NCI-H446 treated with DMSO at 0.1 percent for 48 hours (cell line): Measurements from ENCODE around the gene CD160.
"Not testable (repeated sequence)": the region's sequence is repeated elsewhere in the genome, so short reads cannot be mapped to it uniquely, and the experiment has no call there.

ENCODE experiments used
- DNase-seq: peaks from one replicate; lab custom pipeline; 2025; lab: John Stamatoyannopoulos, UW

Gene CD160

DNA sequence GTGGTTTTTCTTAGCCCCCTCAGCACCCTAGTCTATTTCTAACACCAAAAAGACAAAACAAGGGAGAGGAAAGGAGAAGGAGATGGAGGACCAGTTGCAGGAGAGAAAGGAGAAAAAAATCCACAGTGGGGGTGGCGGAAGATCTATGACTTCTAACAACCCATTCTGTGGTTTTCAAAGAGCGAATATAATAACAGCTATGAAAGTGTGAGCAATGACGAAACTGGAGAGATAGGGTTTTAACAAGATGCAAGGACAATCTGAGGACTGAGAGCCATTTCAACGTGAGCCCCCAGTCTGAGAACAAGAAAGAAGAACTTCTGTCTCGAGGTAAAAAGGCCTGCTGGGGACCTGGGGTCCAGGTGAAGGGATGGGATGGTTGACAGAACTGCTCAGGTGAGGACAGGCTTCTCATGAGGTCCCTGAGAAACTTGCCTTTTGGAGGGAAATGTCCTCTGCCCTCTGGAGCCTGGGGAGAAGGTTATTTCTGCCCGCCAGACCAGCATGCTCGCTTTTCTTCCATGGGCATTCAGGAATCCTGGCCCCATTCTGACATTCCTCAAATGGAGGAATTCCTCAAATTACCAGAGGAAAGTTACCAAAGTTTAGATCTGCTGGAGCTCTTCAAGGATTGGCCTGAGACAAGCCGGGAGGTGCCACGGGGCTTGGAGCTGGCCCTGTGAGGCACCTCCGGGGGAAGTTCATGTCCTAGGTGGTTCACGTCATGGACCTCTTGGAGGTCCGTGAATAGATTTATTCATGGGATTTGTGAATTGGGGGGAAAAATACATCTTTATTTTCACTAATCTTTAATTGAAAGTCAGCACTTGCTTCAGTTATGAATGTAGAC lies at the start of gene CD160:
Gene CD160 (plus strand): TSS at position 270 of the 850 bp plus-strand sequence. CDS start 8,829 bp downstream, outside the sequence.
- DNase-seq, result no peak

DNA sequence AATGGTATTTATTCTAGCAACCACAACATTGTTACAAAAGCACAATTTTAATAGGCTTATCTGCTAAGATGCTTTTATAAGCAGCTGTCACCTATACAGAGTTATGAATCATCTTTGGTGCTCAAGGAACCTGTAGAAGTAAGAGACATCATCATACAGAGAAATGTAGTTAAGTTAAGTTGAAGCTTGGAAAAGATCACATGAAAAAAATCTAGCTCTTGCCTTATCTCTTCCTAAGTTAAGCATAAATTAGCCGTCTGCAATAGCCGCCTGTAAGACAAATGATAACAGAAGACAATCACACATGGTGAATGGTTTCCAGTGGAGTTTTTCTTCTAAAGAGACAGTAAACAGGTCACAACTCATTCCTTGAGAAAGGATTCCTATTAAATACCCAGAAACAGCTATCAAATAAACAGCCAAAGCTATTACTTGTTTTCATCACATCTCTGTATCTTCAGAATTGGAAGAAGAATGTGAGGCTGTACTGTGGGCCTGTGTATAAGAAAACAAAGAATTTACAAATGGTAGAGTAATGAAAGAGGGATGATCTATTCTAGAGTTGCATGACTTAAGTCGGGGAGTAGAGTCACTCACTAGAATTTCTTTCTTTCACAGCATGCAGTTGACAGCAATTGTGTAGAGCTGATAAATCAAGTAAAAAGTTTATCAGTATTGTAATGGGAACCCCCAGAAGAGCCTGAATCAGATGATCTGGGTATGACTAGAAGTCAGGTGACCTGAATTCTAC lies 48.1 kb upstream of the CD160 start:
- not testable (repeated sequence) for DNase-seq

DNA sequence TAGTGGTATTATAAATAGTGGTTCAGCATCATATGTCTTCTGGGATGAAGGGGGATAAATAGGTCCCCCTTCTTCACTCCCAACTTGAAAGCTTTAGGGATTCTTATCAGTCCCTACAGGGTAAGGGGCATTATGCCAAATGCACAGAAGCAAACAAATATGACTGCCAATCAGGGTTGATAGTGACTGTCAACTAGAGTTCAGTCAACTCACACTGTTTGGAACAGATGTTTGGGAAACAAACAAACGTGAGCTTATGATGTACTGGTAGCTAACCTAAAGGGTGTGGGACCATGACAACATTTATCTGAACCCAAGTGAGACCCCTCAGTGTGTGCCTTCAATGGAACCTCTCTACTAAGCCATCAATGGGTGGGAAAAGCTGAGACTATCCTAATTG lies 46.1 kb upstream of the CD160 start:
- not testable (repeated sequence) for DNase-seq

DNA sequence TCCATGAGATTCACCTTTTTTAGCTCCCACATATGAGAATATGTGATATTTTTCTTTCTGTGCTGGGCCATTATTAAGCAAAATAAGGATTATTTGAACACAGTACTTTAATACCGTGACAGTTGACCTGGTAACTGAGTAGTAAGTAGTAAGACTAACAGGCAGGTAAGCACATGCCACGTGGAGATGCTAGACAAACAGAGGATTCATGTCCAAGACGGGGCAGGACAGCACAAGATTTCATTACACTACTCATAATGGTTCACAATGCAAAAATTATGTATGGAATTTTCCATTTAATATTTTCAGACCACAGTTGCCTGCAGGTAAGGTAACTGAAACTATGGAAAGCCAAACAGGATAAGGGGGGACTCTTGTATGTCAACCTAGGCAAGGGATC lies 34.4 kb upstream of the CD160 start:
- not testable (repeated sequence) for DNase-seq

- not testable (repeated sequence) for DNase-seq
Observed at GRCh38 chr1:145686078-145686477, 33.2 kb upstream of the CD160 start.

DNA sequence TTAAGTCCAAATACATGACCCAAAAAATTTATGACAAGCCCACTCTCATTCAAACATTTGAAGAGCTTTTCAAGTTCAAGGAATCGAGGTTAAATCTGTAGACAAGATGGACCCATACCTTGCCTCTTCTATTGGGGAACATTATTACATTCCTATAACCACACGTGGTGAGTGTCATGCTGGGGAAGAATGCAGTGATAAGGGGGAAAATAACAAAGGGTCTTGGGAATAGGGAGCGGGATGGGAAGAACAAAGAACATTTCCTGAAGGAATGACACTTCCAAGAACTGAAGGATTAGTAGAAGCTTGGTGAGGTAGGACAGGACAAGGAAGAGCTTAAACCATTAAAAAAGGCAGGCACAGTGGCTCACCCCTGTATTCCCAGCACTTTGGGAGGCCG lies 31.0 kb upstream of the CD160 start:
- no peak for DNase-seq

- DNase-seq, result no peak
Observed at GRCh38 chr1:145688924-145689323, 30.4 kb upstream of the CD160 start.

DNA sequence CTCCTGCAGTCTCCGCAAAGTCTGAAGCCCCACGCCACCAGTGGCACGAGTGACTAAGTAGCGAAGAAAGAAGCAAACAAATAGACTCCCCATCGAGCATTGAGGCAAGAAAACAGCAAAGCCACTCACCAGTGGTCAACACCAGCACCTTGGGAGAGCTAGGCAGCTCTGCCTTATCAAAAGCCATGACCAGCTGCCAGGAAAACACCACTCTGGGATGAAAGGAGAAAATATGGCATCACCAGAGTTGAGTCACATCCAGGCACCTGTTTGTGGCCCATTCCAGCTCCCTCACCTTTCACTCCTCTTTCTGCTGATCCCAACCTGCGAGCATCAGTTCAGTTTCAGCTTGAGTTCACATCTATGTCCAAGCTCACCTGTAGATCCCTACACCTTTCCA lies 29.4 kb upstream of the CD160 start:
- no peak for DNase-seq

- DNase-seq, result peak; percentile 6
Observed at GRCh38 chr1:145690587-145691558, 28.4 kb upstream of the CD160 start.

DNA sequence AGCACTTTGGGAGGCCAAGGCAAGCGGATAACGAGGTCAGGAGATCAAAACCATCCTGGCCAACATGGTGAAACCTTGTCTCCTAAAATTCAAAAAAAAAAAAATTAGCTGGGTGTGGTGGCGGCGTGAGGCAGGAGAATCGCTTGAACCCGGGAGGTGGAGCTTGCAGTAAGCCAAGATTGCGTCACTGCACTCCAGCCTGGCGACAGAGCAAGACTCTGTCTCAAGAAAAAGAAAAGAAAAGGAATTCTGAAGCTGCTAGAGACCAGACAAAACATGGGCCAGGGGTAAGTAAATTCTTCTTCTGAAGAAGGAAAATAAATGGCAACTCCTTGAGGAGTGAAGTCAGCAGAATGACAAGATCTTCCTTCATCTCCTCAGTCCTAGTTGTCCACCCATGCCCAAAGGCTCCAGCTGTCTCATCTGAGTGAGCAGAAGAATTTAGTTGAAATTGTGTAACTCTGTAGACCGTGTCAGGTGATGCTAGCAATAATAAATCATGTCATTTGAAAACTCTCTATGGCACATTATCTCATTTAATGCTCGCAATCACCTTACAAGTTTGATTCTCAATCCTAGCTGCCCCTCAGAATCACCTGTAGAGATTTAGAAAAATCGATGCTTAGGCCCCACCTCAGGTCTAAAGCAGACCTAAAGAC lies 26.4 kb upstream of the CD160 start:
- no peak for DNase-seq

- no peak for DNase-seq
Observed at GRCh38 chr1:145695821-145696629, 23.3 kb upstream of the CD160 start.

DNA sequence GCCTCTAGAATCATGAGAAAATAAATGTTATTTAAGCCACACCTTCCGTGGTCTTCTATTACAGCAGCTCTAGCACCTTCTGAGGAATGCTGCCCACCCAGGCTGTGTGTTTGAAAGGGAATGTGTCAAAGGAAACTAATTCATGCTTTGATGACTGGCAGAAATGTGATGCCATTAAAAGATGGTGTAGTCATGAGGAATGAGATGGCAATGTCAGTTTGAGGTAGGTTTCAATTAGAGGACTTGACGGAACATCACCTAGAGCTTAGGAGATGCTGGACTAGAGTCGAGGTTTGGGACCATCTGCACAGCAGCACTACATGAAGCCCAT lies 22.7 kb upstream of the CD160 start:
- no peak for DNase-seq

GRCh38 chr1:145701306-145701862 lies 17.9 kb upstream of the CD160 start:
- no peak for DNase-seq

GRCh38 chr1:145702052-145702451 lies 17.2 kb upstream of the CD160 start:
- no peak for DNase-seq

DNA sequence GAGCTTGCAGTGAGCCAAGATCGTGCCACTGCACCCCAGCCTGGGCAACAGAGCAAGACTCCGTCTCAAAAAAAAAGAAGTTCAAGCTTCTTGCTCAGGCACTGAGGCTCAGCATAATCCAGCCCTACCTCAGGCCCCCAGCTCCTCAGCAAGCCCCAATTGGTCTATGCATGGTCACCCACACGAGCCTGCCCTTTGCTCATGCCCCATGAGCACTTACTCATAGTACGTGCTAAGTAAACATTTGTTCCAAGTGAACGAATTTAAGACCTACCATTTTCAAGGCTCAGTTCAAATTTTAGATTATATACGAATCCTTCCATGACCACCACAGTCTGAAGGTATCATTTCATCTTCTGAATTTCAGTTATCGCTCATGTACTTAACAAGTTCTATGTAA lies 16.5 kb upstream of the CD160 start:
- no peak for DNase-seq

DNA sequence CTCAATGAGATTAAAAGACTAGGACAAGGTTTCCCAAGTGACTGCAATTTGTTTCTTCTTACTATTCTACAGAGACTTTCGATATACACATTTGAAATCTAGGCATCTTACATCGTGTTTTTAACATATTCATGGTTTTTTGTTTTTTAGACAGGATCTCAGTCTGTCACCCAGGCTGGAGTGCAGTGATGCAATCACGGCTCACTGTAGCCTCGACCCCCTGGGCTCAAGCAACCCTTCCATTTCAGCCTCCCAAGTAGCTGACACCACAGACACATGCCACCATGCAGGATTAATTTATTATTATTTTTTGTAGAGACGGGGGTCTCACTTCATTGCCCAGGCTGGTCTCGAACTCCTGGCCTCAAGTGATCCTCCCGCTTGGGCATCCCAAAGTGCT lies 13.7 kb upstream of the CD160 start:
- DNase-seq, result no peak

GRCh38 chr1:145706086-145706664 lies 13.1 kb upstream of the CD160 start:
- DNase-seq, result no peak

DNA sequence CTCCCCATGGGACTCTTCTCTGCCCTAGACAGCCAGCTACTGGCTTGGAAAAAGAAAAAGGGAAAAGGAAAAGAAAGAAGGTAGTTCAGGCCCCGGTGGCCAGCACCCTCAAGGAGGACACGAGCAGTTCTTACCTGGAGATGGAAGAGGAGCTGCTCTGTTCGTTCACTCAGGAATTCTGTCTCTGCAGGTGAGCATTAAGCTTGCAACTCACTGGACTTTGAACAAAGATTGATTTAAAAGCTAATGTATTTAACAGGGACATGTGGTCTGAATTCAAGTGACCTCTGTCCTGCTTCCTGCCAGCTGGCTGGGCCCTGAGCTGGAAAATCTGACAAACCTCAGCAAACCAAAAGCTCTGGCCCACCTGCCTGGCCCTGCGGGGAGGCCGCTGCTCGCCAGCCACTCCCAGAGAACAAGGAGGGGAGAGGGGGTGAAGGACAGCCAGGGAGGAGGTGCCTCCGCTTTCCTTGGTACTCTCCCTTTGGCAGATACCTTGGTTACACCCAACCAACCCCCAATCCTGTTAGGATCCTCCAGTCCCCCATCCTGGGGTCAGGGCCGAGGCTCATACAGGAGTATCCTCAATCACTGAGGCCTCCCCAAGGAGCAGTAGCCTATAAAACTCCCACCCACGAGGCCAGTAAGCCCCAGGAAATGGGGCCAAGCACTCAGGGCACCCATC lies 12.0 kb upstream of the CD160 start, which contains the start of gene PDZK1:
Gene PDZK1 (minus strand): TSS at position 186 of the 685 bp plus-strand sequence. CDS start 19,347 bp downstream, outside the sequence.
- no peak for DNase-seq

- no peak for DNase-seq
Observed at GRCh38 chr1:145708063-145708462, 11.2 kb upstream of the CD160 start.
